GM03348 (cell line): ENCODE measurements around the gene ARID4A.
A peak's percentile ranks its signal among the peaks of the same experiment; 100 is the strongest.
"Not testable (repeated sequence)": the region's sequence is repeated elsewhere in the genome, so short reads cannot be mapped to it uniquely, and the experiment has no call there.

Source experiments
- DNase-seq: peaks from one replicate; pipeline ENCODE4 v3.0.0; 2012; ENCODE audit warnings: low spot score

Gene ARID4A

GRCh38 chr14:58362798-58363412 is 64.5 kb downstream of the ARID4A start:
- peak; percentile 14 for DNase-seq

GRCh38 chr14:58364316-58364715 is 66.0 kb downstream of the ARID4A start:
- DNase-seq: no peak

- DNase-seq: no peak
Observed at GRCh38 chr14:58367296-58367695, 68.9 kb downstream of the ARID4A start.

- no peak for DNase-seq
Observed at GRCh38 chr14:58368956-58369355, 70.6 kb downstream of the ARID4A start.

- DNase-seq: no peak
Observed at GRCh38 chr14:58376791-58377190, 78.4 kb downstream of the ARID4A start.

- DNase-seq: no peak
Observed at GRCh38 chr14:58390830-58391229, 92.5 kb downstream of the ARID4A start.

- DNase-seq: no peak
Observed at GRCh38 chr14:58395562-58395811, 97.1 kb downstream of the ARID4A start.

- DNase-seq: peak; percentile 95
Observed at GRCh38 chr14:58395812-58396788, 97.7 kb downstream of the ARID4A start, which contains the start of gene TOMM20L. Gene TOMM20L (plus strand): TSS chr14:58395930. CDS start chr14:58395958, 28 bp downstream.

GRCh38 chr14:58397156-58397555 is 98.8 kb downstream of the ARID4A start:
- DNase-seq: no peak

- no peak for DNase-seq
Observed at GRCh38 chr14:58398495-58398894, 100.1 kb downstream of the ARID4A start.

GRCh38 chr14:58398895-58399294 is 100.5 kb downstream of the ARID4A start:
- no peak for DNase-seq

- no peak for DNase-seq
Observed at GRCh38 chr14:58401587-58401986, 103.2 kb downstream of the ARID4A start.

- no peak for DNase-seq
Observed at GRCh38 chr14:58408681-58409215, 110.4 kb downstream of the ARID4A start.

- no peak for DNase-seq
Observed at GRCh38 chr14:58414845-58415244, 116.5 kb downstream of the ARID4A start.

GRCh38 chr14:58415636-58416547 is 117.5 kb downstream of the ARID4A start:
- DNase-seq: no peak

GRCh38 chr14:58416934-58417333 is 118.6 kb downstream of the ARID4A start:
- not testable (repeated sequence) for DNase-seq
